GM18511 (cell line): ENCODE results near the gene ZNF695.
A peak's percentile ranks its signal among the peaks of the same experiment; 100 is the strongest.

Experiments used
- ATAC-seq: cut with Tn5 transposase; IDR thresholded peaks from one replicate; pipeline ENCODE4 v1.9.1; 2021; ENCODE audit warnings: mild to moderate bottlenecking, moderate library complexity; ENCODE audit not compliant: unreplicated experiment

ZNF695 gene

DNA sequence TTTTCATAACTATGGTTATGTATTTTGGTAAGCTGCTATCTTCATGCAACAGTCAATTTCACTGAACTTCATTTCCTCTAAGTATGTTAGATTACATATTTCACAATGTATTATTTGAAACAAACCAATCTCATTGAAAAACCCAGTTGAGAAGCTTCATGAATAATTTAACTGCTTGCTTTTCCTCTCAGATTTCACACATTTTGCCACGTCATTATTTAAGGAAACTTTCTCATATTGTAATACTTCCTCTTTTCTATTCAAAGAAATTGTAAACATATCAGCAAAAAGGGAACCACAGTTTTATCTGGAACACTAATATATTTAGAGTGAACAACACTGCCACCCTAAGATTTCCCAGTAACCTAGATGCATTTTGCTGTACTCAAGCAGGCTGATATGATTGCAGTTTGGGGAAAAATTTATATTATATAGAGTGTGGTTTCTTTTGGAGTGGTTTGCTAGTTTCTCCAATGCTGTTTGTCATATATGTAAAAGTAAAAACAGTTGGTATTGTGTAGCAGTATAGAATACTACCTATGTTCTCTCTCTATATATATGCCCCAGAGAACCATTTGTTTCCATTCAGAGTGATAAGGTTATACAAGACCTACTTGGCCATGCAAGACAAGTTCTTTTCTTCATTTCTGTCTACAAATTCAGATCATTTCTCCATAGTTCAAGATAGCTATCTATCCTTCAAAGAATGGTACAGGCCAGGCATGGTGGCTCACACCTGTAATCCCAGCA is 47.7 kb downstream of the ZNF695 start:
- peak; percentile 70 for ATAC-seq

DNA sequence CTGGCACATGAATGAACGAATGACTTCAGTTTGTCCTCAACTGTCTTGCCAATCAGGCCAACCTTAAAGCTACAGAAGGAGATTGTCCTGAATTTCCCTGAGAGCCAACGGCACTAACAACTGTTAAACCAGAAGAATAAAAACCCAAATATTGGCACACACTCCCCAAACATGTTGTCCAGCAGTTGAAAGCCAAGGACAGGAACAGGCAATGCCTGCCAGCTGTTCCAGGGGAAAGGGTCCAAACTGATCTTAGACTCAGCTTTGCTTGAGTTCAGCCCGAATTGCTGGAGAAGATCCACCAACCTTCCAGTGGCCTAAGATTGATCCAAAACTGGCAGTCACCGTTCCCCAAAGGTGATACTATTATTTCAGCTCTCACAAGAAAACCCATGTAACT is 53.7 kb downstream of the ZNF695 start:
- no peak for ATAC-seq

DNA sequence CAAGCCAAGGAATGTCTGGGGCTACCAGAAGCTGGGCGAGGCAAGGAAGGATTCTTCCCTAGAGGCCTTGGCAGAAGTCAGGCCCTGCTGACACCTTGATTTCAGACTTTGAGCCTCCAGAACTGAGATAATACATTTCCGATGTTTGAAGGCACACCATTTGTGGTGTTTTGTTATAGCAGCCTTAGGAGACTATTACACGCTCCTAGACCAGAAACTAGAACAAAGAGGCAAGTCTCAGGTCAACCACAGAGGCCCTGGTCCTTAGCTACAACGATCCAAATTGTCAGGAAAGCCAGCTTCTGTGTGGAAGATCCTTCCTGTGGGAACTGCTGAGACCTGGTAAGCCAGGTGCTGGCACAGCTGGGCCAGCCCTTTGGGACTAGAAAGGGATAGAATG is 56.4 kb downstream of the ZNF695 start:
- ATAC-seq, result no peak

DNA sequence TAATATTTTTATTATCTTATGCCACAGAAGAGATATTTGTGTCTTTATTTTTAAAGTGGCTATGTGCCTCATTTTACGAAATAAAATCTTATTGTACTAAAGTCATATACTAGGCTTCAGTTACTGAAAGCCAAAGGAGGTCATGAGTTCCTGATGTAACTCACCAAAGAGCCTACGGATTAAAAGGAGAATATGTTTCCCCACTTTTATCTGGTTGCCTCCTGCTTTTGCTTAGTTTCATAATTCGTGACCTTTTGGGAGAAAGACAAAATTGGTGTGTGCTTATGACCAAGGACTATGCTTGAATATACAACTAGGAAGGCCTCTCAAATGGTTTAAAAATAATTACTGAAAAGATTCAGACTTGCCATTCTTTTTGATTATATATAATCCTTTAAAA is 57.9 kb downstream of the ZNF695 start:
- no peak for ATAC-seq

DNA sequence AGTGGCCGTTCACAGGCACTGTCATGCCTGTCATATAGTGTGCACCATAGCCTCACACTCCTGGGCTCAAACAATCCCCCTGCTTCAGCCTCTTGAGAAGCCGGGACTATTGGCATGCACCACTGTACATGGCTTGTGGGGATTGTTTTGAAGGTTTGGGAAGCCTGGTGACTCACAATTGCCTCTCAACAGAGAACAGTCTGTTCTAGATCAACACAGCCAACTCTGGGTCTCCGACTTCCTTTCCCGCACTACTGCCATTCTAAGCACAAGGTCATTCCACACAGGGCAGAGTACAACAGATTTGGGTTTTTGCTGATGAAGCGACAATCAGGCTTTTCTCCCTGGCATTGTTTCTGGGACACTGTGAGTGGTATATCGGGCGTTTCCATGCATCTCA is 60.6 kb downstream of the ZNF695 start:
- no peak for ATAC-seq

DNA sequence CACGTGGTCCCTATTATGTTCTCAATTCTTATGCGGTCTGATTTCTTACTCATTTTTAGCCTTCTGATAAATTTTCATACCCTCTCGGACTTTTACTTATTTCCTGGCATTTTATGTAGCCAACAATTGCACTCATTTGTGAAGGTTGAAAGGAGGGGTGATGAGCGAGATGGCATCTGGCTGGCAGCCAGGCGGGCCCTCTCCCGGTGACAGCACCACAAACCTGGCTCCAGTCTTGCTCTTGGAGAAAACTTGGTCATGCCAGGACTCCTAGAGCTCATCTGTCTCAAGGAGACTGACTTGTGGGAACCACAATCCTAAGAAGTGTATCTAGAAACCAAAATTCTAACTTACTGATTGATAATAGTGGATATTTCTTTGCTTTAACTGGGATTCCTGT is 61.5 kb downstream of the ZNF695 start:
- ATAC-seq, result no peak
